Fibroblast of skin of scalp (primary cell): ENCODE results near the gene GPR107.

Experiments
- DNase-seq: peaks from one replicate; pipeline ENCODE4 v3.0.0-alpha.2; 2013

The GPR107 gene

GRCh38 chr9:130111786-130112537, 58.3 kb downstream of the GPR107 start:
- DNase-seq, result no peak

DNA sequence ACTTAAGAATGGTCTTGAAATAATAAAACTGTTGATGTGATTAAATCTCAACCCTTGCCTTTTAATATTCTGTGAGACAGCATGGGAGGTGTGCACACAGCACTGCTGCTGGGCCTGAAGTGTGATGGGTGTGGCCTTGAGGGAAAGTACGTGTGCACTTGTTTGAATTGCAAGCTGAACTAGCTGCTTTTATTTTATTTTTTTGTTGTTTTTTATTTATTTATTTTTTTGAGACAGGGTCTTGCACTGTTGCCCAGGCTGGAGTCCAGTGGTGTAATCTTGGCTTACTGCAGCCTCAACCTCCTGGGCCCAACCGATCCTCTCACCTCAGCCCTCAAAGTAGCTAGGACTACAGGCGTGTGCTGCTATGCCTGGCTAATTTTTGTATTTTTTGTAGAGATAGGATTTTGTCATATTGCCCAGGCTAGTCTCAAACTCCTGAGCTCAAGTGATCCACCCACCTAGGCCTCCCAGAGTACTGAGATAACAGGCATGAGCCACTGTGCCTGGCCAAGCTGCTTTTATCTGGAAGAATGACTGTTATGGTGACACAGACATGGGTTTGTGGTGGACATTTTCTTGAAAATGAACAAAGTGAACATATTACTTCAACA, 58.9 kb downstream of the GPR107 start:
- no peak for DNase-seq

GRCh38 chr9:130114741-130115140, 61.0 kb downstream of the GPR107 start:
- DNase-seq, result no peak

GRCh38 chr9:130116346-130116745, 62.6 kb downstream of the GPR107 start:
- DNase-seq, result no peak

GRCh38 chr9:130117376-130117775, 63.7 kb downstream of the GPR107 start:
- no peak for DNase-seq

GRCh38 chr9:130117816-130118632, 64.3 kb downstream of the GPR107 start:
- DNase-seq, result peak; percentile 82

DNA sequence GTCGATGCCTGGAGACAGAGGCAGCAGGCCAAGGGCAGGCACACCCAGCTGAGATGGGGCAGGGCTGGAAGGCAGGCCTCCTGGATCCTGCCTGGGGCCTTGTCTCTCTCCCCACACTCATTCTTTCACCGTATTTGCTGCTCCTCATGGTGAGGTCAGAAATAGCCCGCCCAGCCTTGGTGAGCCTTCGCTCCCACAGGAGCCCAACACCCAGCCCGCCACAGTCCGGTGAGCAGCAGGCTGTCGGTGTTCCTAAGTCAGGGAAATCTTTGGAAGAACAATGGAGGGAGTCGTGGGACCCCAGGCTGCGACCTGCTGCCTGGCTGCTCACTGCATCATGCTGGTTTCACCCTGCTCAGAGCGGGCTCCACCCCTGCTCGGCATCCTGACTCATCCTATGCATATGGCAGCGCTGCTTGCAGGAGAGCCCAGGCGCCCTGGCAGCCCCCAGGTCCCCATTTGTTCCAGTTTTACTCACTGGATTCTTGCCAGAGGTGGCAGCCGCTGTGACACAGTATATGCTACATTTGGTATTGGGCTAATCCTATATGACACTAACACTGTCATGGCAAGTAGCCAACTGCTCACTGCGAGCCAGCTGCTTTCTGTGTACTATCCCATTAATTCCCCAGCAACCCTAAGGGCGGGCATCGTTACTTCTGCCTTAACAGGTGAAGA, 65.3 kb downstream of the GPR107 start:
- DNase-seq, result peak; percentile 81

DNA sequence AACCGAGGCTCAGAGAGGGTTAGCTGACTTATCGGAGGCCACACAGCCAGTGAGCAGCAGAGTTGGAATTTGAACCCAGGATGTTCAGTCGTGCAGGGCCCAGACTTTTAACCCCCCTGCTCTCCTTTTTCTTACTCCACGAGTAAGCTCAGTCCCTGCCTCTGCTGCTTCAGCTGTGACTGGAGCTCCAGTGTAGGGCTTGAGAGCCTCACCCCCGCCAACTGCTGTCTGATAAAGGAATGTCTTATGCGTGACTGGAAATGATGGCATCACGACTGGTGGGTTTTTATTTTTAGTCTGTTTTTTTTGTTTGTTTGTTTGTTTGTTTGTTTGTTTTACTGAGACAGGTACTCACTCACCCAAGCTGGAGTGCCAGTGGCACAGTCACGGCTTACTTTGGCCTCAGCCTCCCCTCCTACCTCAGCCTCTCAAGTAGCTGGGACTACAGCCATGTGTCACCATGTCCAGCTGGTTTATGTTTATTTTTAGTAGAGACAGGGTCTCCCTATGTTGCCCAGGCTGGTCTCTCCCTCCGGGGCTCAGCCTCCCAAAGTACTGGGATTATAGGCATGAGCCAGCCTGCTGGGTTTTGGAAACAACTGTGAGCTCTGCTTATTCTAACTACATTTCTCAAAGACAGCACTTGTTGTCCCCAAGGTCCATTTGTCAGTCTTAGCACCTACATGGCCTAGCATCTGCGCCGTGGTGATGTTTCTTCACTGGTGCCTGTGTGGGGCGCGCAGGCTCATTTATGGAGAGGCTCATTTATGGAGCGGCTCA, 66.0 kb downstream of the GPR107 start:
- DNase-seq, result no peak

- no peak for DNase-seq
These were observed 66.5 kb downstream of the GPR107 start for GRCh38 chr9:130120299-130120587.

DNA sequence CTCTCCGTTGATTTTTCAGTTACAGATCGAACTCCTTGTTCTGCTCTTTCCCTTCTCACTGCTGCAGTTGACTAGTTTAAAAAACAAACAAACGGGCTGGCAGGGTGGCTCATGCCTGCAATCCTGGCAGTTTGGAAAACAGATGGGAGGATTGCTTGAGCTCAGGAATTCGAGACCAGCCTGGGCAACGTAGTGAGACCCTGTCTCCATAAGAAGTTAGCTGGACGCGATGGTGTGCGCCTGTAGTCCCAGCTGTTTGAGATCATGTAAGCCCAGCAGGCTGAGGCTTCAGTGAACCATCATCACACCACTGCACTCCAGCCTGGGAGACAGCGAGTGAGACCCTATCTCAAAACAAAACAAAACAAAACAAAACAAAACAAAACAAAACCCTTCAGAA, 67.1 kb downstream of the GPR107 start:
- no peak for DNase-seq

GRCh38 chr9:130122456-130122855, 68.8 kb downstream of the GPR107 start:
- DNase-seq, result no peak

GRCh38 chr9:130124085-130124860, 70.6 kb downstream of the GPR107 start:
- no peak for DNase-seq

- no peak for DNase-seq
These were observed 73.2 kb downstream of the GPR107 start for GRCh38 chr9:130126721-130127433.

GRCh38 chr9:130128251-130128650, 74.5 kb downstream of the GPR107 start:
- no peak for DNase-seq

- peak; percentile 80 for DNase-seq
These were observed 75.2 kb downstream of the GPR107 start for GRCh38 chr9:130128733-130129431.

DNA sequence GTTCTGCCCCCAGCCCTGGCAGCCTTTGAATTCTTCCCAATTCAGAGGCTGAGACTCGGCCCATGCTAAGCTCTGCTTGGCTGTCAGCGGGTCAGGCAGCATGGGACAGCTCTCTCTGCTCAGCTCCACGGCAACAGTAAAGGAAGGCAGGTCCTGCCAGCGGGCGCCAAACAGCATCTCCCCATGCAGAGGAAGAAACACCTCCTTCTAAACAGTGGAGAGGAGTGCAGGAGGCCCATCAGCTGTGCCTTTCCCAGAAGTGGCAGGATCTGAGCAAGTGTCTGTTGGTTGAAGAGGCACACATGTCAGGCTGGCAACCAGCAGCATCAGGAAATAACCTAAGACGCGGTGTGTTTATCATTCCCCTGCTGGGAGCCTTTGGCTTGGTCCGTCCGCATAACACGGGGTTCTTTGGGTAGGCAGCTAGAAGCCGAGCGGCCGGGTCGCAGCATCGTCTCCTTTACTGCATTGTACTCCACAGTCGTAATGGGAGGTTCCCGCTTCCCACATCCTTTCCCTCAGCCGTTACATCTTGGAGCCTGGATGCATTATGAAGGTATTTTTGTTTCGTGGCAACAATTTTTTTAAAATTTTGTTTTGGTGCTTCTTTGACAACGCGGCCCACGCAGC, 75.8 kb downstream of the GPR107 start:
- DNase-seq, result no peak

- no peak for DNase-seq
These were observed 79.0 kb downstream of the GPR107 start for GRCh38 chr9:130132746-130133145.

- no peak for DNase-seq
These were observed 83.5 kb downstream of the GPR107 start for GRCh38 chr9:130137081-130137640.

- DNase-seq, result no peak
These were observed 84.0 kb downstream of the GPR107 start for GRCh38 chr9:130137641-130138081.
